Dendritic cell treated with granulocyte-macrophage colony-stimulating factor and Interleukin-4, amounts not matched to agents 40 ng/mL and 50 ng/mL, for 4 days (primary cell): Measurements from ENCODE around the gene PNRC2.
"Not testable (repeated sequence)": the region's sequence is repeated elsewhere in the genome, so short reads cannot be mapped to it uniquely, and the experiment has no call there.

ENCODE experiments used
- H3K27ac Mint-ChIP-seq: one replicate; pipeline ENCODE4 v1.8.0; 2022; ENCODE audit warnings: mild to moderate bottlenecking, mixed read lengths
- H3K27me3 Mint-ChIP-seq: one replicate; pipeline ENCODE4 v1.8.0; 2022; ENCODE audit warnings: mild to moderate bottlenecking, mixed read lengths
- H3K36me3 Mint-ChIP-seq: one replicate; pipeline ENCODE4 v1.8.0; 2022; ENCODE audit warnings: low read depth, mixed read lengths
- H3K4me1 Mint-ChIP-seq: one replicate; pipeline ENCODE4 v1.8.0; 2022; ENCODE audit warnings: low read depth, mixed read lengths
- H3K4me3 Mint-ChIP-seq: one replicate; pipeline ENCODE4 v1.8.0; 2022; ENCODE audit warnings: mild to moderate bottlenecking, moderate library complexity, mixed read lengths
- H3K9me3 Mint-ChIP-seq: one replicate; pipeline ENCODE4 v1.8.0; 2022; ENCODE audit warnings: mixed read lengths
- intact Hi-C: fragments of 100-400 bp; cut with micrococcal nuclease; formaldehyde crosslinking; loops from one replicate; pipeline ENCODE4 v1.15.0; 2022

Gene PNRC2

GRCh38 chr1:23964235-23964668 lies 4.6 kb downstream of the PNRC2 start:
- H3K4me1 Mint-ChIP-seq = peaks cover 22% of the 10 kb centered on the region
- H3K27me3 Mint-ChIP-seq = no peaks in the 10 kb centered on the region
- H3K9me3 Mint-ChIP-seq = no peaks in the 10 kb centered on the region
- H3K27ac Mint-ChIP-seq = peak overlapping the region; percentile 25
- H3K4me3 Mint-ChIP-seq = no peak overlapping the region
- intact Hi-C loops = loop anchor here (10.0 kb wide), 1 partner anchor 159 kb away; the partner anchor contains the start of gene GALE
- H3K36me3 Mint-ChIP-seq = peaks cover 72% of the 10 kb centered on the region

GRCh38 chr1:23964790-23965740 lies 5.4 kb downstream of the PNRC2 start:
- peaks cover 71% of the 10 kb centered on the region for H3K36me3 Mint-ChIP-seq
- peaks cover 21% of the 10 kb centered on the region for H3K4me1 Mint-ChIP-seq
- intact Hi-C loops = loop anchor here (10.0 kb wide), 1 partner anchor 160 kb away; the partner anchor contains the start of gene GALE
- no peak overlapping the region for H3K4me3 Mint-ChIP-seq
- peak overlapping the region; percentile 25 for H3K27ac Mint-ChIP-seq
- H3K27me3 Mint-ChIP-seq = no peaks in the 10 kb centered on the region
- no peaks in the 10 kb centered on the region for H3K9me3 Mint-ChIP-seq

GRCh38 chr1:23966973-23967493 lies 7.4 kb downstream of the PNRC2 start:
- H3K4me1 Mint-ChIP-seq = peaks cover 16% of the 10 kb centered on the region
- H3K4me3 Mint-ChIP-seq = no peak overlapping the region
- no peaks in the 10 kb centered on the region for H3K9me3 Mint-ChIP-seq
- intact Hi-C loops = loop anchor here (10.0 kb wide), 1 partner anchor 162 kb away; the partner anchor contains the start of gene GALE
- no peak overlapping the region for H3K27ac Mint-ChIP-seq
- no peaks in the 10 kb centered on the region for H3K27me3 Mint-ChIP-seq
- H3K36me3 Mint-ChIP-seq = peaks cover 71% of the 10 kb centered on the region

- intact Hi-C loops = loop anchor here (10.0 kb wide), 1 partner anchor 163 kb away; the partner anchor contains the start of gene GALE
- H3K4me1 Mint-ChIP-seq = peaks cover 16% of the 10 kb centered on the region
Observed at GRCh38 chr1:23967871-23968270, 8.2 kb downstream of the PNRC2 start.

GRCh38 chr1:23977187-23977853 lies 17.7 kb downstream of the PNRC2 start:
- H3K36me3 Mint-ChIP-seq = peaks cover 63% of the 10 kb centered on the region
- no peaks in the 10 kb centered on the region for H3K9me3 Mint-ChIP-seq
- H3K4me3 Mint-ChIP-seq = no peak overlapping the region
- no peaks in the 10 kb centered on the region for H3K27me3 Mint-ChIP-seq
- H3K4me1 Mint-ChIP-seq = peaks cover 46% of the 10 kb centered on the region
- intact Hi-C loops = no loop called here
- no peak overlapping the region for H3K27ac Mint-ChIP-seq

More at GRCh38 chr1:23967871-23968270, 8.2 kb downstream of the PNRC2 start:
- no peak overlapping the region for H3K27ac Mint-ChIP-seq
- H3K9me3 Mint-ChIP-seq = no peaks in the 10 kb centered on the region
- no peak overlapping the region for H3K4me3 Mint-ChIP-seq
- H3K36me3 Mint-ChIP-seq = peaks cover 71% of the 10 kb centered on the region
- H3K27me3 Mint-ChIP-seq = no peaks in the 10 kb centered on the region

GRCh38 chr1:23977854-23978191 lies 18.2 kb downstream of the PNRC2 start:
- Mint-ChIP-seq H3K4me1 (peaks cover 46% of the 10 kb centered on the region), H3K36me3 (peaks cover 58% of the 10 kb centered on the region), H3K27ac (no peak overlapping the region), H3K4me3 (no peak overlapping the region), H3K9me3 (no peaks in the 10 kb centered on the region), H3K27me3 (no peaks in the 10 kb centered on the region)
- intact Hi-C loops = no loop called here

GRCh38 chr1:23978805-23979204 lies 19.2 kb downstream of the PNRC2 start:
- Mint-ChIP-seq H3K4me1 (peaks cover 46% of the 10 kb centered on the region), H3K4me3 (peak overlapping the region; percentile 98), H3K27me3 (no peaks in the 10 kb centered on the region), H3K27ac (peak overlapping the region; percentile 96), H3K9me3 (no peaks in the 10 kb centered on the region), H3K36me3 (peaks cover 48% of the 10 kb centered on the region)
- intact Hi-C loops = no loop called here

- Mint-ChIP-seq H3K9me3 (no peaks in the 10 kb centered on the region), H3K4me1 (peaks cover 46% of the 10 kb centered on the region), H3K4me3 (peak overlapping the region; percentile 98), H3K27me3 (no peaks in the 10 kb centered on the region), H3K36me3 (peaks cover 42% of the 10 kb centered on the region), H3K27ac (peak overlapping the region; percentile 96)
- intact Hi-C loops = no loop called here
Observed at GRCh38 chr1:23979387-23979880, 19.8 kb downstream of the PNRC2 start.

GRCh38 chr1:23979881-23980727 lies 20.5 kb downstream of the PNRC2 start, which contains the start of gene SRSF10:
TSS of gene SRSF10 (minus strand) at chr1:23980327. CDS start at chr1:23980255, 72 bp downstream.
- peaks cover 46% of the 10 kb centered on the region for H3K4me1 Mint-ChIP-seq
- intact Hi-C loops = loop anchor here (1.0 kb wide), 1 partner anchor 21 kb away; the partner anchor contains the start of gene PNRC2
- no peaks in the 10 kb centered on the region for H3K9me3 Mint-ChIP-seq
- H3K36me3 Mint-ChIP-seq = peaks cover 35% of the 10 kb centered on the region
- H3K27ac Mint-ChIP-seq = peak within 1 kb of the TSS; percentile 96
- peak within 1 kb of the TSS; percentile 98 for H3K4me3 Mint-ChIP-seq
- no peaks in the 10 kb centered on the region for H3K27me3 Mint-ChIP-seq

- Mint-ChIP-seq H3K27me3 (no peaks in the 10 kb centered on the region), H3K27ac (peak overlapping the region; percentile 96), H3K4me3 (peak overlapping the region; percentile 98), H3K9me3 (no peaks in the 10 kb centered on the region), H3K36me3 (peaks cover 35% of the 10 kb centered on the region), H3K4me1 (peaks cover 44% of the 10 kb centered on the region)
- intact Hi-C loops = loop anchor here (1.0 kb wide), 1 partner anchor 21 kb away; the partner anchor contains the start of gene PNRC2
Observed at GRCh38 chr1:23980728-23981070, 21.1 kb downstream of the PNRC2 start.

- H3K9me3 Mint-ChIP-seq = no peaks in the 10 kb centered on the region
- intact Hi-C loops = no loop called here
- H3K36me3 Mint-ChIP-seq = peaks cover 11% of the 10 kb centered on the region
- H3K27ac Mint-ChIP-seq = no peak overlapping the region
- no peaks in the 10 kb centered on the region for H3K27me3 Mint-ChIP-seq
- H3K4me1 Mint-ChIP-seq = peaks cover 8% of the 10 kb centered on the region
- H3K4me3 Mint-ChIP-seq = no peak overlapping the region
Observed at GRCh38 chr1:23984417-23985186, 25.0 kb downstream of the PNRC2 start.

GRCh38 chr1:23987038-23987437 lies 27.4 kb downstream of the PNRC2 start:
- H3K4me3 Mint-ChIP-seq, intact Hi-C loops, H3K9me3 Mint-ChIP-seq, H3K4me1 Mint-ChIP-seq, H3K27ac Mint-ChIP-seq, H3K27me3 Mint-ChIP-seq, H3K36me3 Mint-ChIP-seq: not testable (repeated sequence)
